Rectal smooth muscle tissue (tissue), 1 donor: ENCODE results near the gene C16orf54.
"Not testable (repeated sequence)": the region's sequence is repeated elsewhere in the genome, so short reads cannot be mapped to it uniquely, and the experiment has no call there.

Source experiments
- H3K27ac ChIP-seq: one replicate; pipeline ENCODE4 v1.7.0; 2013; ENCODE audit warnings: low read depth, low read length, inconsistent platforms
- H3K27me3 ChIP-seq: one replicate; pipeline ENCODE4 v1.7.0; 2013; ENCODE audit warnings: low read length; ENCODE audit not compliant: control insufficient read depth, insufficient read depth
- H3K36me3 ChIP-seq: one replicate; pipeline ENCODE4 v1.7.0; 2013; ENCODE audit warnings: low read length; ENCODE audit not compliant: control insufficient read depth, insufficient read depth
- H3K4me1 ChIP-seq: one replicate; pipeline ENCODE4 v1.7.0; 2013; ENCODE audit warnings: low read length; ENCODE audit not compliant: control insufficient read depth, insufficient read depth
- H3K4me3 ChIP-seq: one replicate; pipeline ENCODE4 v1.7.0; 2013; ENCODE audit warnings: low read length
- H3K9ac ChIP-seq: one replicate; pipeline ENCODE4 v1.7.0; 2013; ENCODE audit warnings: low read length

C16orf54 gene

DNA sequence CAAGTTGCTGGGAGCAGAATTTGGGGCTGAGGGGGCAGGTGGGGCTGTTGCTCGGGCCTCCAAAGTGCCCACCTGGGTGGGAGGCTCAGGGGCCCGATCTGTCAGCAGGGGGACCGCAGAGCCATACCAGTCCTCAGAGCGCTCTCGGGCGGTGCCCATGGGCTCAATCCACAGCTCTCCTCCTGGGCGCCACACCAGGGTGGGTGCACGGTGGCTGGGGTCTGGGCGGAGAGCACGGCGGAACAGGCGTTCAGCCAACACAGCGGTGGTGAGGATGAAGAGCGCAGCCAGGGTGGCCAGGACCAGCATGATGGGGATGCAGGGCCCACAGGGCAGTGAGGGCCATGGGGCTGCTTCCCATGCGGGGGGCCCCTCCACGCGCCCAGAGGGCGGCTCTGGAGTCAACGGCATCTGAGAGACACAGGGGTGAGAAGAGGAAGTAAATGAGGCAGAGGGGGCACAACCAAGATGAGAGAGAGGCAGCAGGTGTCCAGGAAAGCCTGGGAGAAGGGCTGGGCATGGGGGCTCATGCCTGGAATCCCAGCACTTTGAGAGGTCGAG lies 1.2 kb downstream of the C16orf54 start:
- Histone ChIP-seq H3K4me3 (peak overlapping the region; percentile 51), H3K9ac (no peak overlapping the region), H3K27me3 (no peaks in the 10 kb centered on the region), H3K4me1 (no peaks in the 10 kb centered on the region), H3K36me3 (no peaks in the 10 kb centered on the region), H3K27ac (no peak overlapping the region)

DNA sequence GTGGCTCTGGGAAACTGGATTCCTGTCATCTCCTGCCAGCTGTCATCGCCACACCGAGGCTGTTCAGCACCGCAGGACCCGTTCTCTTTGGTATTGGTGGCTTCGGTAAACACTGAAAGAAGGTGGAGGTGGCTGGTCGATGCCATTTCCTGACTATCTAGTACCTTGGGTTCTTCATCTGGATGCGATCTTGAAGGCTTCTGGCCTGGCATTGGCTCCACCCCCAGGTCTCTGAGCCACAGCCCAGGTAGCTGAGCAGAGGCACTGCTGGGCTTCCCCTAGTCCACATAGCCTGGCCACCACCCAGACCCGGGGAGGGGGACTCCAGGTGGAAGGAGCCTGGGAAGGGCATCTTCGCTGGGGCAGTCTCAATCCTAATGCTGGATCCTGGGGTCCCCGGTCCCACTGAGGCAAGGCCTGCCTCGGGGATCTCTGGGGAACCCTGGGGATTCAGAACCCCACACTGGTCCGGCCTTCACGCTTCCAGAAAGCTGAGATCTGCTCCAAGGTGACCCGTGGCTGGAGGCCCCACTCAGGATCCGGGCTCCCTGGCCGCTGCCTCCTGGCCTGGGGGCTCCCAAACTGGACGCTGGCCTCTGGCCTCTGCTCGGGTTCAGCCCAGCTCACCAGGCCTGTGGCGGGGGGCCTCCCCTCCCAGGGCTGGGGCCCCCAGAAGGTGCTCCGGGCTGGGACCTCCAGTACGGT lies 1.8 kb downstream of the C16orf54 start:
- H3K27me3 ChIP-seq, result no peaks in the 10 kb centered on the region
- H3K4me1 ChIP-seq, result no peaks in the 10 kb centered on the region
- H3K4me3 ChIP-seq, result no peak overlapping the region
- H3K27ac ChIP-seq, result no peak overlapping the region
- no peak overlapping the region for H3K9ac ChIP-seq
- H3K36me3 ChIP-seq, result no peaks in the 10 kb centered on the region

DNA sequence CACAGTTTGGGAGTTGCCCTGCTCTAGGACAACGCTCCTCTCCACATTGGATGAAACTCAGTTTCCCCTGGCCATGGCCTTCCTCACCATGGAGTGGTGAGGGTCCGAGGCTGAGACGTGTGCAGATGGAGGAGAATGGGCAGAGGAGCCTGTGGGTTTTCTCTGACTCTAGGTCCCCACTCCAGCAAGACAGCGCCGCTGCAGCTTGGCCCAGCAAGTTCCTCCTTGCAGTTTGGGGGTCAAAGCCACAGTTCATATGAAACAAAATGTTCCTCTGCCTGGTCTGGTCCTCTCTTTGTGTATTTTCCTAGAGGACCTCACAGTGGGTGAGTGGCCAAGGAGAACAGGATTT lies 2.3 kb downstream of the C16orf54 start:
- Histone ChIP-seq H3K27me3 (no peaks in the 10 kb centered on the region), H3K36me3 (no peaks in the 10 kb centered on the region), H3K4me1 (no peaks in the 10 kb centered on the region), H3K9ac (no peak overlapping the region), H3K27ac (no peak overlapping the region), H3K4me3 (no peak overlapping the region)

DNA sequence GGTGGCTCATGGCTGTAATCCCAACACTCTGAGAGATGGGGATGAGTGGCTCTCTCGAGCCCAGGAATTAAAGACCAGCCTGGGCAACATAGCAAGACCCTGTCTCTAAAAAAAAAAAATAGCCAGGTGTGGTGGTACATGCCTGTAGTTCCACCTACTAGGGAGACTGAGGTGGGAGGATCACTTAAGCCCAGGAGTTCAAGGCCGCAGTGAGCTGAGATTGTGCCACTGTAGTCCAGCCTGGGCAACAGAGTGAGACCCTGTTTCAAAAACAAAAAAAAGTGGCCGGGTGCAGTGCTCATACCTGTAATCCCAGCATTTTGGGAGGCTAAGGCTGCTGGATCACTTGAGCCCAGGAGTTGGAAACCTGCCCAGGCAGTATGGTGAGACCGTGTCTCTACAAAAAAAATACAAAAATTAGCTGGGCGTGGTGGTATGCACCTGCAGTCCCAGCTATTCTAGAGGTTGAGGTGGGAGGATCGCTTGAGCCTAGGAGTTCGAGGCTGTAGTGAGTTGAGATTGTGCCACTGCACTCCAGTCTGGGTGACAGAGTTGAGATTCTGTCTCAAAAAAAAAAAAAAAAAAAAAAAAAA lies 3.0 kb downstream of the C16orf54 start:
- Histone ChIP-seq H3K9ac (no peak overlapping the region), H3K4me1 (no peaks in the 10 kb centered on the region), H3K4me3 (no peak overlapping the region), H3K27ac (no peak overlapping the region), H3K36me3 (no peaks in the 10 kb centered on the region), H3K27me3 (no peaks in the 10 kb centered on the region)

DNA sequence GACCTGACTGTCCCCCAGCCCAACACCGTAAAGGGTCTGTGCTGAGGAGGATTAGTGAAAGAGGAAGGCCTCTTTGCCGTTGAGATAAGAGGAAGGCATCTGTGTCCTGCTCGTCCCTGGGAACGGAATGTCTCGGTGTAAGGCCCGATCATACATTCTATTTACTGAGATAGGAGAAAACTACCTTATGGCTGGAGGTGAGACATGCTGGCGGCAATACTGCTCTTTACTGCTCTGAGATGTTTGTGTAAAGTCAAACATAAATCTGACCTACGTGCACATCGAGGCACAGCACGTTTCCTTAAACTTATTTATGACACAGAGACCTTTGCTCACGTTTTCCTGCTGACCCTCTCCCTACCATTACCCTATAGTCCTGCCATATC lies 5.2 kb downstream of the C16orf54 start:
- not testable (repeated sequence) for H3K4me3 ChIP-seq, H3K27me3 ChIP-seq, H3K9ac ChIP-seq, H3K4me1 ChIP-seq, H3K27ac ChIP-seq, H3K36me3 ChIP-seq

DNA sequence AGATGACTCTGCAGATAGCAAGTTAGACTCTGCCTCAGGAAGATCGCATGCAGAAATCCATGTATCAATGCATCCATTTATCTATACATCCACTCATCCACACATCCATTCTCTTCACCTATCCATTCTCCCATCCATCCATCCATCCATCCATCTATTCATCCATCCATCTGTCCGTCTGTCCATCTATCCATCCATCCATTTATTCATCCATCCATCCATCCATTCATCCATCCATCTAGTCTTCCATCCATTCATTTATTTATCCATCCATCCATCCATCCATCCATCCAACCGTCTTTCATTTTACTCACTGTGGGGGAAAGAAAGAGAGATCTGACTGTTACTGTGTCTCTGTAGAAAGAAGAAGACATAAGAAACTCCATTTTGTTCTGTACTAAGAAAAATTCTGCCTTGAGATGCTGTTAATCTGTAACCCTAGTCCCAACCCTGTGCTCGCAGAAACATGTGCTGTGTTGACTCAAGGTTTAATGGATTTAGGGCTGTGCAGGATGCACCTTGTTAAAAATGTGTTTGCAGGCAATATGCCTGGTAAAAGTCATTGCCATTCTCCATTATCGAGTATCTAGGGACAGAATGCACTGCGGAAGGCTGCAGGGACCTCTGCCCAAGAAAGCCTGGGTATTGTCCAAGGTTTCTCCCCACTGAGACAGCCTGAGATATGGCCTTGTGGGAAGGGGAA lies 5.7 kb downstream of the C16orf54 start:
- H3K36me3 ChIP-seq, H3K27ac ChIP-seq, H3K27me3 ChIP-seq, H3K9ac ChIP-seq, H3K4me1 ChIP-seq, H3K4me3 ChIP-seq: not testable (repeated sequence)

DNA sequence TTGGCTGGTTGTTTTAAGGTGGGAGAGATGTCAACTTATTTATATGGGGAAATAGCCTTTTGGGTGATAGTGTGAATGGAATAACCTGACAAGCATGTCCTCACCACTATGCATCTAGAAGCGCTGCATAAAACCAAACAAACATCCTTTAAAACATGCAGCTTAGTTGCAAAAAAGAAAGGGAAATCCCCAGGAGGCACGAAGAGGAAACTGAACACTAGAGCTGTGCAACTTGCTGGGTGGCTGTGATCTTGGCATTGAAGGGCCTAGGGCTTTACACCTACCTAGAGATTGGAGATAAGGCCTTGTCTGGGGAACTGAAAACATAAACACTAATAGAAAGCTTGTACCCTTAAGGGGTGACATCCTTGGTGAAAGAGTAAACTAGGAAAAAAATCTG lies 7.3 kb downstream of the C16orf54 start:
- no peaks in the 10 kb centered on the region for H3K27me3 ChIP-seq
- no peaks in the 10 kb centered on the region for H3K36me3 ChIP-seq
- no peak overlapping the region for H3K9ac ChIP-seq
- no peak overlapping the region for H3K4me3 ChIP-seq
- H3K27ac ChIP-seq, result no peak overlapping the region
- no peaks in the 10 kb centered on the region for H3K4me1 ChIP-seq

DNA sequence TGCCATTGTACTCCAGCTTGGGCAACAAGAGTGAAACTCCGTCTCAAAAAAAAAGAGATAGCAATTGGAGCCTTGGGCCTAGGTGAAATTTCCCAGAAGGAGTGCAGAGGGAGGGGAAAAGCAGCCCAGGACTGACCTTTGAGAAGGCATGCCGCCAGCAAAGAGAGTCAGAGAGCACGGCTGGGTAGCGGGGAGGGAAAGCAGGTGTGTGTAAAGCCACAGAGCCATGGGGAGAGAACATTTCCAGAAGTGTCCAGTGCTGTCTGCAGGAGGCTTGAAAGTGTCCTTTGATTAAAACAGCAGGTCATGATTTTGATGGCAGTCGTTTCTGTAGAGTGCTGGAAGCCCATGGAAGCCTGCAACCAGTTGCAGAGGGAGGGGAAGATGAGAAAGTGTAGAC lies 8.1 kb downstream of the C16orf54 start:
- Histone ChIP-seq H3K27me3 (no peaks in the 10 kb centered on the region), H3K27ac (no peak overlapping the region)

DNA sequence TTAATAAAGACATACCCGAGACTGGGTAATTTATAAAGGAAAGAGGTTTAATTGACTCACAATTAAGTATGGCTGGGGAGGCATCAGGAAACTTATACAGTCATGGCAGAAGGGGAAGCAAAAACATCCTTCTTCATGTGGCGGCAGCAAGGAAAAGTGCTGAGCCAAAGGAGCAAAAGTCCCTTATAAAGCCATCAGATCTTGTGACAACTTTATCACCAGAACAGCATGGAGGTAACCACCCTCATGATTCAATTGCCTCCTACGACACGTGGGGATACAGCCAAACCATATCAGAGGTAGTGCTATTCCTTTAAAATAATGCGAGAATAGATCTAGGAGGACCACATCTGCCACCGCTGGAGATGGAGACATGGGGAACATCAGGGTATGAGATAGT lies 9.0 kb downstream of the C16orf54 start:
- H3K27ac ChIP-seq, result no peak overlapping the region

More for the DNA sequence above, 8.1 kb downstream of the C16orf54 start:
- no peak overlapping the region for H3K4me3 ChIP-seq
- no peaks in the 10 kb centered on the region for H3K4me1 ChIP-seq
- no peaks in the 10 kb centered on the region for H3K36me3 ChIP-seq
- H3K9ac ChIP-seq, result no peak overlapping the region

DNA sequence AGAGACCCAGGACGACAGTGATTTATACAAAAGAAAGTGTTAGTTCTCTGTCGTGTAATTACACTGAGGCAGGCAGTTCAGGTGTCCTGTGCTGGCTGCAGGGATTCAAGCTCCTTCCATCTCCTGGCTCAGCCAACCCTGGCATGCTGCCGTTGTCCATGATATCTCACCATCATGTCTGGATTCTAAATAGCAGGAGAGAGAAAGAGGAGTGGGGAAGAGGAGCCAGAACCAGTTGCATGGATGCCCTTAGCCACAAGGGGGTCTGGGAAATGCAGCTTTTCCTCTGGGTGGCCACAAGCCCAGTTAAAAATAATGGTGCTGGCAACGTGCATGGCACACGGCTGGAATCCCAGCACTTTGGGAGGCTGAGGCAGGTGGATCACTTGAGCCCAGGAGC lies 9.7 kb downstream of the C16orf54 start:
- no peak overlapping the region for H3K9ac ChIP-seq
- H3K4me1 ChIP-seq, result no peaks in the 10 kb centered on the region
- peak overlapping the region; percentile 49 for H3K4me3 ChIP-seq
- no peaks in the 10 kb centered on the region for H3K27me3 ChIP-seq
- H3K27ac ChIP-seq, result no peak overlapping the region
- no peaks in the 10 kb centered on the region for H3K36me3 ChIP-seq

More for the DNA sequence above, 9.0 kb downstream of the C16orf54 start:
- Histone ChIP-seq H3K27me3 (no peaks in the 10 kb centered on the region), H3K9ac (no peak overlapping the region), H3K4me3 (no peak overlapping the region), H3K36me3 (no peaks in the 10 kb centered on the region), H3K4me1 (no peaks in the 10 kb centered on the region)

DNA sequence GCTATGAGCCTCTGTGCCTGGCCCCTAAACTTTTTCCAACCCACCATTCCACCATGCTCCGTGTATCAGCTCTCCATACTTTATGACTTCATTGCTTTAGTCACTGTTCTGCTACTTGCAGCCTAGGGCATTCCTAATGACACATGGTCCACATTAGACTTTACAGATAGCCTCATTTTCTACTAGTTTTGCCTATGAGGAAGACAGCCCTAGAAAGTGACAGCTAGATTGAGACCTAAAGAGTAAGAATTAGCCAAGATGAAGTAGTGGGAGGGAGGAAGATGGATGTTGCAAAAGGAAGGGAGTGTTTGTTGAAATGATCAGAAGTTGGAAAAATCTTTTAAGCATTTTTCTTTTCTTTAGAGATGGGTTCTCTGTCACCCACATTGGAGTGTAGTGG lies 11.0 kb downstream of the C16orf54 start:
- Histone ChIP-seq H3K36me3 (no peaks in the 10 kb centered on the region), H3K9ac (no peak overlapping the region)

DNA sequence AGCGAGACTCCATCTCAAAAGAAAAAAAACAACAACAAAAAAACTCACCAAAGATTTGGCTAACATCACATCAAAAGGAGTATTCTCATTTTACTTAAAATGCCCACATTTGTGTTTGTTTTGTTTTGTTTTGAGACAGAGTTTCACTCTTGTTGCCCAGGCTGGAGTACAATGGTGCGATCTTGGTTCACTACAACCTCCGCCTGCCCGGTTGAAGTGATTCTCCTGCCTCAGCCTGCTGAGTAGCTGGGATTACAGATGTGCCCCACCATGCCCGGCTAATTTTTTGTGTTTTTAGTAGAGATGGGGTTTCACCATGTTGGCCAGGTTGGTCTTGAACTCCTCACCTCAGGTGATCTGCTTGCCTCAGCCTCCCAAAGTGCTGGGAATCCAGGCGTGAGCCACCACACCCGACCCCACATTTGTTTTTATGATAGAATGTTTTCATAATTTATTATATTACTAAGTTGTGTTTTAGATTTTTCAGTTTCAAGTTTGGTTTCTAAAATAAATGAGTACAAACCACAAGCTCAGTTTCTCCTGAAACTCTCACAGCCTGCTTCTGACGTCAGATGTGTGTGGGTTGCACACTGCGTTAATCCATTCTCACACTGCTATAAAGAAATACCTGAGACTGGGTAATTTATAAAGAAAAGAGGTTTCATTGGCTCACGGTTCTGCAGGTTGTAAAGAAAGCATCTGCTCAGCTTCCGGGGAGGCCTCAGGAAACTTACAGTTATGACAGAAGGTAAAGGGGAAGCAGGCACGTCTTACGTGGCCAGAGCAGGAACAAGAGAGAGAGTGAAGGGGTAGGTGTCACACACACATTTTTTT lies 13.8 kb downstream of the C16orf54 start:
- H3K27ac ChIP-seq, H3K9ac ChIP-seq, H3K27me3 ChIP-seq, H3K36me3 ChIP-seq, H3K4me1 ChIP-seq, H3K4me3 ChIP-seq: not testable (repeated sequence)

More for the DNA sequence above, 11.0 kb downstream of the C16orf54 start:
- H3K27me3 ChIP-seq, result no peaks in the 10 kb centered on the region
- H3K27ac ChIP-seq, result no peak overlapping the region
- no peaks in the 10 kb centered on the region for H3K4me1 ChIP-seq
- H3K4me3 ChIP-seq, result no peak overlapping the region
